DMS 273 treated with DMSO at 0.1 percent for 48 hours (cell line): ENCODE data around the gene COPZ1.

Experiments
- DNase-seq: peaks from one replicate; lab custom pipeline; 2025; lab: John Stamatoyannopoulos, UW

Gene COPZ1

DNA sequence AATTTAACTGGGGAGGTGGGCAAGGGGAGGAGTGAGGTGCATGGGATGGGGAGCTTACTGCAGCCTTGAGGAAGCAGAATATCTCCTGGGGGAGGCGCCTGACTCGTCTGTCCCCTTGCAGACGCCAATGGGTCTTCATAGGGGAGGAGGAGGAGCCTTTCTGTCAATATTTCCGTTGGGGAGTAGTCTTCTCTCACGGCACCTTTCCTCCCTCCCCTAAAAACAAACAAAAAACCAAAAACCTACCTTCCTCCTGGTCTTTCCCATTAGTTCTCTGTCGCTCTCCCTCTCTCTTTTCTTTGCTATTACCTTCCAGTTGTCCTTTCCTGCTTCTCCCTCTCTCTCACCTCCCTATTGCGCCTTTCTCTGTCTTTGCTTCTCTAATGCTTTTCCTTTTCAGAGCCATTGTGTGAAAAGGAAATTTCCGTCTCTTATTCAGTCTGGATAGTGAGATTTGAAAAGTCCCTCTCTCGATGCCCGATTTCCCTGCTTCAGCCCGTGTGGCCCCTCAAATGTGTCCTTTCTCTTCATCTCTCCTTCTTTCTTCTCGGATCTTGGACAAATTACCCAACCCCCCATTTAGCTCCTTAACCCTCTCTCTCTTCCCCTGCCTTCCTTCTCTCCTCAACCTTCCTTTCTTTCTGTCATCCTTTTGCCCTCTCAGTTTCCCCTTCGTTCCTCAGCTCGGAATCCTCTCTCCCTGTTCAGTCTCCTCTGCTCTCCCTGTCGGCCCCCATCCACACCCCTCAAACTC lies 33.4 kb downstream of the COPZ1 start:
- DNase-seq: no peak

DNA sequence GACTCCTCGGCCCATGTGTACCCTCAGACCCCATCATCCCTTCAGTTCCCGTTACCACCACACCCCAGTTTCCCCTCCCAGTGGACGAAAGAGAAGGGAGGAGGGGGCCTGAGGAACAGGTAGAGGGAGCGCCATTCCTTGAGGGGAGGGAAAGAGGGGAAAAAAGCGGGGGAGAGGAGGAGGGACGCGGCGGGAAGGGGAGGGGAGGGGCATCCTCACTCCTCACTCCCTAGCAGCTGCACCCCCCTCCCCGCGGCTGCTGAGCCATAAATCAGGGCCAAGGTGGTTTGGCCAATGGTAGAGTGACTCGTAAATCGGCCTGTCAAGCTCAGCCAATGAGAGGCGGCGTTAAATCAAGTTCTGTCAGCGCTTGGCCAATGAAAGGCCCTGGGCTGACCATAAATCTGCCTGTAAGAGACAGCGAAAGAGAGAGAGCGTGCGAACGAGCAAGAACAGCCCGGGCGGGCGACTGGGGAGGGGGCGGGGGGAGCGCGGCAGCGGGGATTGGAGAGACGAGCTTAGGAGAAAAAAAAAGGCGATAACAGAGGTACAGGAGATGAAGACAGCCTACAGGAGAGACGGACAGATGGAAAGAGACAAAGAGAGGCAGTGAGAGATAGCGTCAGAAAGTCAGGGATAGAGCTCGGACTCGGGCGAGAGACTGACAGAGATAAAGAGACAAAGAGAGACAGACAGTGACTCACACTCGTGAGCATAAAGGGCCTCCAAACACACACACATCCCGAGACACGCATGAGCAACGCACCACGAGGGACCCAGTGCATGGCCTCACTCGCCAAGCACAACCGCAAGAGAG lies 34.2 kb downstream of the COPZ1 start:
- peak; percentile 98 for DNase-seq

- no peak for DNase-seq
These were observed 34.9 kb downstream of the COPZ1 start for GRCh38 chr12:54359762-54360351.

- no peak for DNase-seq
These were observed 36.0 kb downstream of the COPZ1 start for GRCh38 chr12:54360717-54361456.

DNA sequence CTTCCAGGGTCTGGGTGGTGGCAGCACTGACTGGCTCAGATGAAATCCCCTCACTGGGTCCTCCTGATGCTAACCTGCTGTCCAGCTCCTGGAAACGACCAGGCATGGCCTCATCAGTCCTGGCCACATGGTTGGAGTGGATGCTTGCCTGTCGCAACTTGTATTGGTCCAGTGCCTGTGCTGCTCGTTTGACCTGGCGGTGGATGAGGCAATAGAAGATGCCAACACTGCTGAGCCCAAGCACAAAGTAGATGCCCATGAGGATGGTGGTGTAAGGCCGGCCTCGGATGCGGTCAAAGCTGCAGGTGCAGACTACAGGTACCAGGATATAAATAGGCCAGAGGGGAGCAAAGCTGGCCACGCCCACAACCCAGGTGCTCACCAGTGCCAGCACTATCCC lies 38.1 kb downstream of the COPZ1 start:
- no peak for DNase-seq

GRCh38 chr12:54363618-54364017 lies 38.7 kb downstream of the COPZ1 start:
- no peak for DNase-seq

DNA sequence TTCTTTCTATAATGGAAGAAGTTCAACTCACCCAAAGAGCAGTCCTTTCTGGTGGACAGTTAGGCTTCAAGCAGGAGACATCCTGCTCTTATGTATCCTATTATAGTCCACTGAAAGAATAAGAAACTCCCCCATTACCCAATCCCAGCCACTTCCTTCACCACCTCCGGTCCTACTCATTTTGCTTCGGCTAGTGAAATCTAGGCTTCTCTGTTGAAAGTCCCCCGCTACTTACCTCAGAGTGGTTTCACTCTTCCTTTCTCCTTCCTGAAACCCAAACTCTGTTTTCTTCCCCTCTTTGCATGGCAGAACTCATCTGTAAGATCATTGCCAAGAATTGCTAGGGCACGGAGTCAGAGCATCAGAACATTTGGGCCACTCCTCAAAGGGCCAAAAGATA lies 39.5 kb downstream of the COPZ1 start, which contains the start of gene GPR84:
Gene GPR84, minus strand, starts transcription at position 74 of the 400 bp plus-strand sequence. CDS start 635 bp downstream, outside the sequence.
- no peak for DNase-seq

DNA sequence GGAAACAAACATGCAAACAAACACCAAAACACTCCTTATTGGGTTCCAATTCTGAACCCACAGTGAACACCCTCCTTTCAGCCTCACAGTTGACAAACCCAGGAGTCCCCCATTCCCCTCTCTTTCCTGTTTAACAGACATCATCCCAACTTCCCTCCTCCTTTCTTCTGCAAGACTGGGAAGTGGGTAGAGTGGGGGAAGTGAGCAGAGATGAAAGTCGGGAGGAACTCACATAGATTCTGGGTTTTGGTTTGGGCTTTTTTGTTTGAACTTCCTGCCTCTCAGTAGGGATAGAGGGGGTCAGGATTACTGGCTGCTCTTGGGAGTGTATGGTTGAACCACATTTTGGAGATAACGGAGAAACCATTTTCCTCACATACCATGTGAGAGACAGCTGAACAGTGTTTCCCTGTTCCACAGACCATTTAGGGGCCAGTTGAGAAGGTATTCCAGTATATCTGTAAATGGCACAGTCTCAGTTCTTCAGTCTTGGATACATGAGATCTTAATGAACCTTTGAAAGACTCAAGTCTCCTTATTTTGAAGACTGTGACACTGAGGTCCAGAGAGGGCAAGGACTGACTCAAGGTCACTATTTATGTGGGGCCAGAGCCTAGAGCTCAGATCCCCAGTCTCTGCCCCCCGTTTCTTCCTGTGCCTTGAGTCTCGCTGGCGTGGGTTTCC lies 43.2 kb downstream of the COPZ1 start:
- DNase-seq: no peak

GRCh38 chr12:54368709-54369596 lies 44.0 kb downstream of the COPZ1 start:
- DNase-seq: peak; percentile 54

- DNase-seq: no peak
These were observed 44.7 kb downstream of the COPZ1 start for GRCh38 chr12:54369597-54370131.

DNA sequence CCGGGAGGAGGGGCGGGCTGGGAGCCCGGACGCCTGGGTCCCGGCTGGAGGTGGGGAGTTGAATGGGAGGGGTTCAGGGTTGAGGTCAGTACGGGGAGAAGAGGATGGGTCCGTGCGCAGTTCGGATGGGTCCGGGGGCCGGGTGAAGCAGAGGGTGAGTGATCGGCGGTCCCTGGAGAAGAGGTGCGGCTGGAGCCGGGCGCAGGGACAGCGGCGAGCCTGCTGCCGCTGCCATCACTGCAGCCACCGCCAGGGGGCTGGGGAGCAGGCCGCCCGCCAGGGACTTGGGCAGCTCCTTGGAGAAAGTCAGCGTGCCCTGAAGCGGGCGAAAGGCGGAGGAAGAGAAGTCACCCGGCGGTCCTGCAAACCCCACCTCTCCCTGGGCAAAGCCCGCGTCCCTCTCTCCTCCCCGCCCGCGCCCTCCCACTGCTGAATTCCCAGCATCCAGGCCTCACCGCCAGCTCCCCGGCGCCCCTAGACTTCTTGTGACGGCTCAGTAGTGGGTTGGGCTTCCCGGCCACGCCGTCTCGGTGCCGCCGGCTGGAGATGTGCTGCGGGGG lies 45.3 kb downstream of the COPZ1 start:
- DNase-seq: peak; percentile 38

- DNase-seq: no peak
These were observed 46.6 kb downstream of the COPZ1 start for GRCh38 chr12:54371328-54372112.

GRCh38 chr12:54372113-54372806 lies 47.3 kb downstream of the COPZ1 start:
- DNase-seq: no peak

DNA sequence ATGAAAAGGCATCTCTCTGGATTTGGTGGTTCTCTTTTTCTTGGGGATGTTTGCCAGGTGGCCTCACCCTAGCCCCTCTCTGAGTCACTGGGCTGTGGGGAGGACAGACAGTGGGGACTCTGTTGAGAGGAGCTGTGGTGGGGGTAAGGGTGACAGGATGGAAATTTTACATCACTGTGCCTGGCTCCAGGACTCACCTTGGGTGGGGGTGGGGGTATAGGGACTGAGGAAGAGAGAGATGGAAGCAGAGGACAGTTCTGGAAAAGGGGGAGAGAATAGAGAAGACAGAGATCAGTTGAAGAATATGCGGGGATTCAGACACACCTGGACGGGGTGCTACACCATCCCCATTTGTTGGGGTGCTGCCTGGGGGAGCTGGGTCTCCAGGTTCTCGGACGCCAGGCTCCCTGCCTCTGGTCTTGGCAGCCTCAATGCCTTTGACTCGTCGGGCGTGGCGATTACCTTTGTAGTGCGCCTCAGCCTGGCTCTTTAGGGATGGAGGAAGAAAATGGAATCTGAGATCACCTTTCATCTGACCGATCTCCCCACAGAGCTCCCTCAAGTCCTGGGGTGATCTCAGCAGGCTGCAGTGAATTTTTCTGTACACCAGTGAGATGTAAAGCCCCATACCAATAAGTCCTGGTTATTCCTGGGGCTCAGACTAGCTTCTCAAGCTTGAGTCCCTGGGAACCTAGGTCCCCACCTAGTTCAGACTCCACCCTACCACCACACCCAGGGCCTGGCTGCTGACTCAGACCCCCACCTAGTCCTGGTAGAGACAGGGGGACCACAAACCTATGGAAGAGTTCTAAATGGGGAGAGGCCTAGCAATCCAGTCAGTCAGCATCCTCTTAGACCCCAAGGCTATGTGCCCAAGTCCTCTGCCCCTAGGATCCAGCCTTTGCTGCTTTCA lies 49.0 kb downstream of the COPZ1 start:
- no peak for DNase-seq

GRCh38 chr12:54374562-54375258 lies 49.8 kb downstream of the COPZ1 start:
- DNase-seq: no peak

DNA sequence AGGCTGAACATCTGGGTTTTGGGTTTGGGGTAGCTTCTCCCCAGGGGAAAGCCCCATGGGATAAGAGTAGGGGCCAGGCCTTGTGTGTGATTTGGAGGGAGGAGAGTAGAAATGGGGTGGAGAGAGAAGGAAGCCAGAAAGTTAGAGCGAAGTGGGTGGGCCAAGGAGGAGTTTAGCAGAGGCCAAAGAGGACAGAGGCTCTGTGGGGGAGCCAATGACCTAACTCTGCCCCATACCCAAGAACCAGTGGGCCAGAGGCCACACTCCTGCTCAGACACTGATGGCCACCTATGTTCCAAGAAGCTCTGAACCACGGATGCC lies 50.3 kb downstream of the COPZ1 start:
- DNase-seq: no peak

DNA sequence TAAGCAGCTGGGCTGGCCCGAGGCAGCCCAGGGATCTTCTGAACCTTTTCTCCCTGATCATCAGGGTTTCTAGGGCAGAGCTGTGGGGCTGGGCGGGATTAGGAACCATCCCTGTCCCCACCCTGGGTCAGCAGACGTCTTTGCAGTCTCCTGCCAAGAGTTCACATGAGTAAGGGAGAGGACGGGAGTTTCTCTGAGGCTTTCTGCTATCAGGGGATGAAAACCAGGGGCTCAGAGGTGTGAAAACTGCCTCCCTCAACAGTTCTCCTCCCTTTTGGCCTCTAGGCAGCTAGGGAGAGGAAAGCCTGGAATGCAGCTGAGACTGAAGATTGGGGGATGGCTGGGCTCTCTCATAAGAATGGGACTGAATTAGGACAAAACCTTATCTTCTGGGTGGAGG lies 51.7 kb downstream of the COPZ1 start:
- no peak for DNase-seq
